B cell (primary cell): Measurements from ENCODE around the gene ALKBH5. TPM values are rescaled to one million over a fixed set of nuclear protein-coding genes. Genes with fewer than 3 reads are reported as not detected.

Experiments used
- ATAC-seq: fragments of 200-7000 bp; cut with Tn5 transposase; one replicate; pipeline ENCODE4 v1.10.0; 2021; ENCODE audit warnings: low read depth, mild to moderate bottlenecking, moderate number of reproducible peaks, moderate library complexity
- CTCF ChIA-PET: fragments of 350-600 bp; sonication (Branson Sonifier 250); formaldehyde crosslinking; loops from one replicate; lab custom pipeline; 2021; ENCODE audit warnings: antibody characterized with exemption, inconsistent platforms; lab: Charles Lee
- POLR2A ChIA-PET: fragments of 350-600 bp; sonication (Branson Sonifier 250); formaldehyde crosslinking; loops from one replicate; lab custom pipeline; 2021; ENCODE audit warnings: antibody characterized with exemption; lab: Charles Lee
- DNase-seq: peaks from one replicate; pipeline ENCODE4 v3.0.0; 2013
- H2AFZ ChIP-seq: 2 replicates; pipeline ENCODE4 v1.6.1; 2012; ENCODE audit warnings: mild to moderate bottlenecking, low read depth, low read length; ENCODE audit not compliant: insufficient read depth, poor library complexity, severe bottlenecking
- H3K27ac ChIP-seq, 2 donors: 1 replicate in 1 of 2; 2 replicates in 1 of 2; pipeline ENCODE4 v1.5.1; 2012 to 2013; ENCODE audit warnings: low read length in 2 of 2, mild to moderate bottlenecking in 2 of 2, moderate library complexity in 1 of 2
- H3K27me3 ChIP-seq, 4 experiments: fragments of 200-600 bp in 1 of 4; sonication (generic) in 1 of 4; replicated peaks in 1 of 4; 1 replicate in 2 of 4; 2 replicates in 2 of 4; pipeline versions ENCODE4 v1.6.1 to v1.7.0; 2013 to 2016; ENCODE audit warnings: low read length in 3 of 4, mild to moderate bottlenecking in 2 of 4, mixed read lengths in 1 of 4, moderate library complexity in 1 of 4; ENCODE audit not compliant: insufficient read depth in 4 of 4, control insufficient read depth in 3 of 4; ENCODE audit errors: control extremely low read depth in 1 of 4
- H3K36me3 ChIP-seq, 2 experiments: replicated peaks in 1 of 2; 1 replicate in 1 of 2; 2 replicates in 1 of 2; pipeline versions ENCODE4 v1.6.1 to v1.7.1; 2013; ENCODE audit warnings: low read length in 1 of 2; ENCODE audit not compliant: insufficient read depth in 2 of 2, control insufficient read depth in 1 of 2; ENCODE audit errors: control extremely low read depth in 1 of 2, extremely low read depth in 1 of 2
- H3K4me1 ChIP-seq, 2 donors: fragments of 200-600 bp in 1 of 2; sonication (generic) in 1 of 2; 1 replicate in 1 of 2; 2 replicates in 1 of 2; pipeline versions ENCODE4 v1.5.1 to v1.6.1; 2013 to 2017; ENCODE audit warnings: low read length in 2 of 2; ENCODE audit not compliant: control insufficient read depth in 2 of 2, insufficient read depth in 2 of 2
- H3K4me2 ChIP-seq: replicated peaks from 2 replicates; pipeline ENCODE3; 2012; ENCODE audit warnings: mild to moderate bottlenecking, low read depth, low read length; ENCODE audit not compliant: poor library complexity, severe bottlenecking
- H3K4me3 ChIP-seq, 5 experiments: fragments of 200-600 bp in 1 of 5; sonication (generic) in 1 of 5; 1 replicate in 3 of 5; 2 replicates in 2 of 5; pipeline versions ENCODE4 v1.5.1 to v1.7.0; 2011 to 2016; ENCODE audit warnings: low read length in 4 of 5, mild to moderate bottlenecking in 4 of 5, low read depth in 2 of 5, control low read depth in 1 of 5, moderate library complexity in 1 of 5; ENCODE audit not compliant: insufficient read depth in 1 of 5; ENCODE audit errors: control extremely low read depth in 1 of 5, extremely low read depth in 1 of 5
- H3K79me2 ChIP-seq: fragments of 200-600 bp; sonication (generic); one replicate; pipeline ENCODE4 v1.6.0; 2016; ENCODE audit warnings: low read length; ENCODE audit not compliant: control insufficient read depth, insufficient read depth
- H3K9ac ChIP-seq: fragments of 200-600 bp; sonication (generic); 2 replicates; pipeline ENCODE4 v1.6.1; 2017; ENCODE audit warnings: mild to moderate bottlenecking, low read length, moderate library complexity
- H3K9me3 ChIP-seq, 3 donors: one replicate each; pipeline versions ENCODE4 v1.6.1 to v1.7.1; 2013; ENCODE audit warnings: low read length in 2 of 3; ENCODE audit not compliant: control insufficient read depth in 2 of 3, insufficient read depth in 1 of 3; ENCODE audit errors: control extremely low read depth in 1 of 3
- H4K20me1 ChIP-seq: 2 replicates; pipeline ENCODE4 v1.6.0; 2012; ENCODE audit warnings: mild to moderate bottlenecking, low read length; ENCODE audit not compliant: insufficient read depth, control insufficient read depth, poor library complexity, severe bottlenecking
- H3K27ac Mint-ChIP-seq: one replicate; pipeline ENCODE4 v1.8.0; 2021; ENCODE audit warnings: mixed read lengths
- H3K27me3 Mint-ChIP-seq: one replicate; pipeline ENCODE4 v1.8.0; 2021; ENCODE audit warnings: mixed read lengths
- H3K4me1 Mint-ChIP-seq: one replicate; pipeline ENCODE4 v1.8.0; 2021; ENCODE audit warnings: mixed read lengths
- H3K4me3 Mint-ChIP-seq: one replicate; pipeline ENCODE4 v1.8.0; 2021; ENCODE audit warnings: mixed read lengths
- H3K9me3 Mint-ChIP-seq: one replicate; pipeline ENCODE4 v1.8.0; 2022; ENCODE audit warnings: mixed read lengths; ENCODE audit not compliant: insufficient read depth
- CTCF ChIP-seq: fragments of 200-600 bp; IDR thresholded peaks from one replicate; pipeline ENCODE4 v1.8.0; 2022; ENCODE audit warnings: antibody characterized with exemption, mild to moderate bottlenecking
- EZH2 ChIP-seq: IDR thresholded peaks from 2 replicates; pipeline ENCODE4 v1.6.1; 2012; ENCODE audit warnings: borderline replicate concordance, low read depth, mild to moderate bottlenecking, moderate library complexity, low read length; ENCODE audit not compliant: insufficient read depth, poor library complexity, severe bottlenecking
- WGBS: methylation state at CpG from one replicate; pipeline ENCODE4 v1.1.5; 2013; ENCODE audit warnings: missing lambda C conversion rate; ENCODE audit not compliant: insufficient coverage; 5-methylcytosine and 5-hydroxymethylcytosine counted together
- intact Hi-C: fragments of 100-400 bp; cut with micrococcal nuclease; formaldehyde crosslinking; loops from one replicate; pipeline ENCODE4 v1.10.0; 2022
- polyA plus RNA-seq: library from polyadenylated mRNA; depleted of rRNA; stranded (reverse); fragments of >200 nt; gene quantifications from 2 replicates; pipeline ENCODE4 v1.2.3, GENCODE V29; 2012
- total RNA-seq, 2 donors: library from RNA; stranded (reverse); fragments of 120-200 nt in 1 of 2; gene quantifications; 1 replicate in 1 of 2; 2 replicates in 1 of 2; pipeline versions ENCODE4 v1.2.3 to v1.2.4, GENCODE V29; 2013 to 2022

The ALKBH5 gene
- total and polyA plus RNA-seq, 2 donors (not counting 1 experiment from before 2014, with no cell fraction given): 63.3 to 104 TPM

DNA sequence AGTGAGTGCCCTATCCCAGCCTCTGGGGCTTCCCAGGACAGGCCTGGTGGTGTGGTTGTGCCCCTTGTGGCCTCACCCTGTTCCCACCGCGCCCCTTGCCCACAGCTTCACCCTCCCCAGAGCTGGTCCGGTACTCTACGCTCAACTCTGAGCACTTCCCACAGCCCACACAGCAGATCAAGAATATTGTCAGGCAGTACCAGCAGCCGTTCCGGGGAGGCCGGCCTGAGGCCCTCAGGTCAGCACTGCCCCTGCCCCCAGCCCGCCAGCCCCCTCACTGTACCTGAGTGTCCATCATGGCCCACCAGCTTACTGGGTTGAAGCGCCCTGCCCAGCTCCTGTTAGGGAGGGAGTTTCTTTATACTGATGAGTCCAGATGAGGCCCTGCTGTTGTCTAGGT lies 32.3 kb upstream of the ALKBH5 start:
- H3K9me3 Mint-ChIP-seq: no peaks in the 10 kb centered on the region
- 89% methylated on average over 5 of the region's 9 CpGs for WGBS
- Histone ChIP-seq H3K27me3 (no peaks in the 10 kb centered on the region), H3K9ac (no peak overlapping the region), H4K20me1 (no peaks in the 10 kb centered on the region), H3K36me3 (no peaks in the 10 kb centered on the region), H3K27ac (no peak overlapping the region), H2AFZ (no peak overlapping the region), H3K4me1 (peaks cover 0 to 14% of the 10 kb centered on the region in 2 donors), H3K4me2 (no peak overlapping the region), H3K79me2 (no peaks in the 10 kb centered on the region), H3K9me3 (no peaks in the 10 kb centered on the region), H3K4me3 (no peak overlapping the region)
- intact Hi-C loops: no loop called here
- H3K4me1 Mint-ChIP-seq: peaks cover 19% of the 10 kb centered on the region
- DNase-seq (no peak), ATAC-seq (no peak)
- CTCF ChIA-PET: interaction anchor here (1.8 kb wide), 1 partner anchor 10 kb away, joined by 6 read pairs; no protein-coding TSS in a partner anchor
- no peak for TF ChIP-seq CTCF
- TF ChIP-seq EZH2: no peak
- H3K27me3 Mint-ChIP-seq: no peaks in the 10 kb centered on the region
- POLR2A ChIA-PET: no interaction called here
- no peak overlapping the region for H3K4me3 Mint-ChIP-seq
- no peak overlapping the region for H3K27ac Mint-ChIP-seq

- TF ChIP-seq EZH2: no peak
- TF ChIP-seq CTCF: no peak
- Histone ChIP-seq H3K27ac (no peak overlapping the region), H3K36me3 (no peaks in the 10 kb centered on the region), H3K4me3 (no peak overlapping the region), H3K79me2 (no peaks in the 10 kb centered on the region), H3K4me1 (peaks cover 12 to 32% of the 10 kb centered on the region in 2 donors), H3K9me3 (peaks cover 0 to 3% (median 0%) of the 10 kb centered on the region in 3 donors), H2AFZ (no peak overlapping the region), H3K27me3 (no peaks in the 10 kb centered on the region), H3K4me2 (no peak overlapping the region), H4K20me1 (no peaks in the 10 kb centered on the region), H3K9ac (no peak overlapping the region)
- intact Hi-C loops: no loop called here
- 91% methylated on average over 10 of the region's 14 CpGs for WGBS
- ChIA-PET POLR2A (no interaction called here), CTCF (interaction anchor here (1.1 to 1.2 kb wide), 2 partner anchors 13 to 14 kb away, joined by 4 read pairs; no protein-coding TSS in a partner anchor)
- no peak overlapping the region for H3K4me3 Mint-ChIP-seq
- H3K27me3 Mint-ChIP-seq: no peaks in the 10 kb centered on the region
- peak overlapping the region; percentile 53 for H3K27ac Mint-ChIP-seq
- H3K4me1 Mint-ChIP-seq: peaks cover 31% of the 10 kb centered on the region
- DNase-seq (no peak), ATAC-seq (no peak)
- H3K9me3 Mint-ChIP-seq: no peaks in the 10 kb centered on the region
These were observed 28.4 kb upstream of the ALKBH5 start for GRCh38 chr17:18155179-18155578.
